Neural progenitor cell (in vitro differentiated cells): Measurements from ENCODE around the gene ELMO1. TPM values are rescaled to one million over a fixed set of nuclear protein-coding genes. Genes with fewer than 3 reads are reported as not detected.

ENCODE experiments used
- DNase-seq: peaks from one replicate; pipeline ENCODE4 v3.0.0-alpha.2; 2016; ENCODE audit warnings: low spot score
- H2AFZ ChIP-seq: fragments of 200-600 bp; sonication (generic); replicated peaks from 2 replicates; pipeline ENCODE4 v1.6.1; 2016; ENCODE audit warnings: antibody characterized with exemption
- H3F3A ChIP-seq: fragments of 200-600 bp; sonication (generic); 2 replicates; pipeline ENCODE4 v1.6.1; 2016; ENCODE audit warnings: antibody characterized with exemption, low read depth
- H3K27ac ChIP-seq: fragments of 200-600 bp; sonication (generic); 2 replicates; pipeline ENCODE4 v1.5.1; 2016; ENCODE audit warnings: mild to moderate bottlenecking
- H3K27me3 ChIP-seq: fragments of 200-600 bp; sonication (generic); 2 replicates; pipeline ENCODE4 v1.6.1; 2016; ENCODE audit warnings: mild to moderate bottlenecking, moderate library complexity
- H3K36me3 ChIP-seq: fragments of 200-600 bp; sonication (generic); 2 replicates; pipeline ENCODE4 v1.5.1; 2016
- H3K4me1 ChIP-seq: fragments of 200-600 bp; sonication (generic); 2 replicates; pipeline ENCODE4 v1.6.1; 2016; ENCODE audit warnings: mixed run types
- H3K4me2 ChIP-seq: fragments of 200-600 bp; sonication (generic); 2 replicates; pipeline ENCODE4 v1.6.1; 2016
- H3K4me3 ChIP-seq: fragments of 200-600 bp; sonication (generic); 2 replicates; pipeline ENCODE4 v1.5.1; 2016
- H3K79me2 ChIP-seq: fragments of 200-600 bp; sonication (generic); 2 replicates; pipeline ENCODE4 v1.6.1; 2016; ENCODE audit warnings: low read depth
- H3K9ac ChIP-seq: fragments of 200-600 bp; sonication (generic); 2 replicates; pipeline ENCODE4 v1.6.1; 2016
- H3K9me3 ChIP-seq: fragments of 200-600 bp; sonication (generic); 2 replicates; pipeline ENCODE4 v1.5.1; 2016; ENCODE audit warnings: low read depth
- H4K20me1 ChIP-seq: fragments of 200-600 bp; sonication (generic); 2 replicates; pipeline ENCODE4 v1.6.1; 2016; ENCODE audit warnings: low read depth
- H3K27ac Mint-ChIP-seq: 3 replicates; pipeline ENCODE4 v1.8.0; 2021; ENCODE audit warnings: mixed read lengths
- H3K27me3 Mint-ChIP-seq: 2 replicates; pipeline ENCODE4 v1.8.0; 2022; ENCODE audit warnings: low read depth, mild to moderate bottlenecking, inconsistent platforms, moderate library complexity, mixed read lengths; ENCODE audit not compliant: insufficient read depth
- H3K36me3 Mint-ChIP-seq: 3 replicates; pipeline ENCODE4 v1.8.0; 2021; ENCODE audit warnings: mixed read lengths
- H3K4me1 Mint-ChIP-seq: 3 replicates; pipeline ENCODE4 v1.8.0; 2021; ENCODE audit warnings: mixed read lengths
- H3K4me3 Mint-ChIP-seq: 3 replicates; pipeline ENCODE4 v1.8.0; 2021; ENCODE audit warnings: mild to moderate bottlenecking, moderate library complexity, mixed read lengths
- H3K9me3 Mint-ChIP-seq: 3 replicates; pipeline ENCODE4 v1.8.0; 2020; ENCODE audit warnings: mixed read lengths
- CTCF ChIP-seq: fragments of 200-600 bp; sonication (generic); IDR thresholded peaks from 2 replicates; pipeline ENCODE4 v1.5.1; 2017; ENCODE audit warnings: antibody characterized with exemption, mild to moderate bottlenecking
- EZH2 ChIP-seq: fragments of 200-600 bp; sonication (generic); IDR thresholded peaks from 2 replicates; pipeline ENCODE4 v1.6.1; 2017; ENCODE audit warnings: antibody characterized with exemption, mild to moderate bottlenecking, moderate library complexity
- EZH2phosphoT487 ChIP-seq: fragments of 200-600 bp; sonication (generic); IDR thresholded peaks from 2 replicates; pipeline ENCODE4 v1.6.1; 2017; ENCODE audit warnings: antibody characterized with exemption
- total RNA-seq: library from RNA; depleted of rRNA; stranded (reverse); fragments of >200 nt; gene quantifications from 2 replicates; pipeline ENCODE4 v1.2.3, GENCODE V29; 2015; ENCODE audit warnings: low replicate concordance

ELMO1 gene
- total RNA-seq, 1 donor from 2014 or later = 22.0 TPM

GRCh38 chr7:37131855-37132254 is 316.8 kb downstream of the ELMO1 start:
- peaks cover 2% of the 10 kb centered on the region for H3K9me3 Mint-ChIP-seq
- no peak overlapping the region for H3K4me2 ChIP-seq
- H3K4me3 Mint-ChIP-seq = no peak overlapping the region
- H3K79me2 ChIP-seq = no peaks in the 10 kb centered on the region
- no peaks in the 10 kb centered on the region for H3K4me1 Mint-ChIP-seq
- H3K27me3 Mint-ChIP-seq = peaks cover 2% of the 10 kb centered on the region
- no peaks in the 10 kb centered on the region for H3K36me3 ChIP-seq
- peaks cover 12% of the 10 kb centered on the region for H3K36me3 Mint-ChIP-seq
- H3K9me3 ChIP-seq = no peaks in the 10 kb centered on the region
- H3K4me1 ChIP-seq = no peaks in the 10 kb centered on the region
- H3K4me3 ChIP-seq = no peak overlapping the region
- no peak for DNase-seq
- no peaks in the 10 kb centered on the region for H3K27me3 ChIP-seq
- H3K27ac ChIP-seq = no peak overlapping the region
- H4K20me1 ChIP-seq = no peaks in the 10 kb centered on the region
- H3F3A ChIP-seq = no peaks in the 10 kb centered on the region
- TF ChIP-seq EZH2 (no peak), EZH2phosphoT487 (no peak), CTCF (no peak)
- H3K9ac ChIP-seq = no peak overlapping the region
- H2AFZ ChIP-seq = no peak overlapping the region
- H3K27ac Mint-ChIP-seq = no peak overlapping the region

- Histone ChIP-seq H4K20me1 (no peaks in the 10 kb centered on the region), H3K36me3 (no peaks in the 10 kb centered on the region), H3K27me3 (no peaks in the 10 kb centered on the region), H3K9ac (no peak overlapping the region), H3K4me1 (no peaks in the 10 kb centered on the region), H3F3A (no peaks in the 10 kb centered on the region), H3K27ac (no peak overlapping the region), H2AFZ (no peak overlapping the region), H3K4me3 (no peak overlapping the region), H3K9me3 (no peaks in the 10 kb centered on the region), H3K79me2 (no peaks in the 10 kb centered on the region), H3K4me2 (no peak overlapping the region)
- Mint-ChIP-seq H3K27ac (no peak overlapping the region), H3K36me3 (peaks cover 9% of the 10 kb centered on the region), H3K4me3 (no peak overlapping the region), H3K27me3 (peaks cover 2% of the 10 kb centered on the region), H3K9me3 (peaks cover 8% of the 10 kb centered on the region), H3K4me1 (no peaks in the 10 kb centered on the region)
- DNase-seq = no peak
- TF ChIP-seq CTCF = no peak
- no peak for TF ChIP-seq EZH2
- TF ChIP-seq EZH2phosphoT487 = no peak
These were observed 319.6 kb downstream of the ELMO1 start for GRCh38 chr7:37129035-37129425.

GRCh38 chr7:37128327-37129034 is 320.2 kb downstream of the ELMO1 start:
- Histone ChIP-seq H3K27ac (no peak overlapping the region), H2AFZ (no peak overlapping the region), H3K9me3 (no peaks in the 10 kb centered on the region), H3K4me3 (no peak overlapping the region), H4K20me1 (no peaks in the 10 kb centered on the region), H3K36me3 (no peaks in the 10 kb centered on the region), H3K4me2 (no peak overlapping the region), H3K9ac (no peak overlapping the region), H3K27me3 (no peaks in the 10 kb centered on the region), H3F3A (no peaks in the 10 kb centered on the region), H3K4me1 (no peaks in the 10 kb centered on the region), H3K79me2 (no peaks in the 10 kb centered on the region)
- Mint-ChIP-seq H3K9me3 (peaks cover 11% of the 10 kb centered on the region), H3K4me1 (no peaks in the 10 kb centered on the region), H3K27ac (no peak overlapping the region), H3K4me3 (no peak overlapping the region), H3K27me3 (peaks cover 2% of the 10 kb centered on the region), H3K36me3 (peaks cover 9% of the 10 kb centered on the region)
- DNase-seq = no peak
- TF ChIP-seq EZH2 (no peak), CTCF (no peak), EZH2phosphoT487 (no peak)
